CMK (cell line): Measurements from ENCODE around the gene TBC1D16.
"Not testable (repeated sequence)": the region's sequence is repeated elsewhere in the genome, so short reads cannot be mapped to it uniquely, and the experiment has no call there.

ENCODE experiments used
- DNase-seq: peaks from one replicate; pipeline ENCODE4 v3.0.0-alpha.2; 2010; ENCODE audit warnings: low read depth

Gene TBC1D16

GRCh38 chr17:80002690-80003490, 32.8 kb downstream of the TBC1D16 start:
- no peak for DNase-seq

GRCh38 chr17:80002070-80002641, 33.5 kb downstream of the TBC1D16 start:
- DNase-seq: no peak

- DNase-seq: no peak
Measured at GRCh38 chr17:80000981-80001775, 34.5 kb downstream of the TBC1D16 start.

GRCh38 chr17:80000136-80000535, 35.5 kb downstream of the TBC1D16 start:
- DNase-seq: no peak

GRCh38 chr17:79997011-79997660, 38.5 kb downstream of the TBC1D16 start:
- no peak for DNase-seq

- no peak for DNase-seq
Measured at GRCh38 chr17:79996291-79996690, 39.4 kb downstream of the TBC1D16 start.

- no peak for DNase-seq
Measured at GRCh38 chr17:79995696-79996095, 40.0 kb downstream of the TBC1D16 start.

GRCh38 chr17:79994602-79995001, 41.1 kb downstream of the TBC1D16 start:
- no peak for DNase-seq

- not testable (repeated sequence) for DNase-seq
Measured at GRCh38 chr17:79994228-79994569, 41.5 kb downstream of the TBC1D16 start.

- DNase-seq: no peak
Measured at GRCh38 chr17:79993390-79994227, 42.1 kb downstream of the TBC1D16 start.

GRCh38 chr17:79992649-79993389, 42.9 kb downstream of the TBC1D16 start:
- DNase-seq: no peak

GRCh38 chr17:79991924-79992648, 43.6 kb downstream of the TBC1D16 start:
- no peak for DNase-seq

GRCh38 chr17:79991140-79991923, 44.3 kb downstream of the TBC1D16 start:
- DNase-seq: peak; percentile 45

GRCh38 chr17:79990704-79991103, 45.0 kb downstream of the TBC1D16 start:
- DNase-seq: no peak

- DNase-seq: no peak
Measured at GRCh38 chr17:79990051-79990592, 45.5 kb downstream of the TBC1D16 start.

- no peak for DNase-seq
Measured at GRCh38 chr17:79989106-79989835, 46.4 kb downstream of the TBC1D16 start.

- no peak for DNase-seq
Measured at GRCh38 chr17:79988185-79988971, 47.3 kb downstream of the TBC1D16 start.

GRCh38 chr17:79987935-79988184, 47.8 kb downstream of the TBC1D16 start:
- DNase-seq: no peak
